PC-3 (cell line): Measurements from ENCODE around the gene CAMK2B.

Source experiments
- CTCF ChIP-seq: fragments of 300-600 bp; sonication (generic); conservative IDR thresholded peaks from 2 replicates; pipeline ENCODE4 v1.5.1; 2017; ENCODE audit warnings: antibody characterized with exemption, low read depth, mild to moderate bottlenecking, low read length
- EZH2 ChIP-seq: fragments of 300-600 bp; sonication (generic); IDR thresholded peaks from one replicate; pipeline ENCODE4 v1.6.1; 2017; ENCODE audit warnings: antibody characterized with exemption, mild to moderate bottlenecking, low read length; ENCODE audit not compliant: unreplicated experiment
- EZH2phosphoT487 ChIP-seq: fragments of 300-600 bp; sonication (generic); IDR thresholded peaks from 2 replicates; pipeline ENCODE4 v1.6.1; 2018; ENCODE audit warnings: mild to moderate bottlenecking, antibody characterized with exemption, low read length, borderline replicate concordance

- TF ChIP-seq CTCF (no peak), EZH2 (no peak), EZH2phosphoT487 (no peak)
Observed at GRCh38 chr7:44329888-44330287, 4.5 kb upstream of the CAMK2B start.
